ENCODE data around the gene MICA.
"Not testable (repeated sequence)": the region's sequence is repeated elsewhere in the genome, so short reads cannot be mapped to it uniquely, and the experiment has no call there.

MICA gene

DNA sequence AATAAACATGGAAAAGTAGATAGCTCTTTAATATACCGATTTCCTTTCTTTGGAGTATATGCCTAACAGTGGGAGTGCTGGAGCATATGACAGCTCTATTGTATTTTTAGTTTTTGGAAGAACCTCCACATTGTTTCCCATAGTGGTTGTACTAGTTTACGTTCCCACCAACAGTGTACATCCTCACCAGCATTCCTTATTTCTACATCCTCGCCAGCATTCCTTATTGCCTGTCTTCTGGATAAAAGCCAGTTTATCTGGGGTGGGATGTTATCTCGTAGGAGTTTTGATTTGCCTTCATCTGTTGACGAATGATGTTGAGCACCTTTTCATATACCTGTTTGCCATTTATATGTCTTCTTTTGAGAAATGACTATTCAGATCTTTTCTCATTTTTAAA is 2.6 kb downstream of the MICA start:
- no peaks in the 10 kb centered on the region for H3K27me3 ChIP-seq (replicated peaks; ENCODE audit: insufficient read depth, low read length)
- H3K79me2 ChIP-seq (ENCODE audit: low read length) = peaks cover 77% of the 10 kb centered on the region
- no peak overlapping the region for H2AFZ ChIP-seq (ENCODE audit: low read length)
- H3K4me2 ChIP-seq (ENCODE audit: low read depth, low read length) = no peak overlapping the region
- H3K4me1 ChIP-seq (ENCODE audit: low read length) = peaks cover 14% of the 10 kb centered on the region
- no peaks in the 10 kb centered on the region for H3K9me2 ChIP-seq (replicated peaks; ENCODE audit: insufficient read depth, low read length)
- no peaks in the 10 kb centered on the region for H4K20me1 ChIP-seq (ENCODE audit: insufficient read depth, low read length)
- no peaks in the 10 kb centered on the region for H3K9me3 ChIP-seq (replicated peaks; ENCODE audit: insufficient read depth, low read length)
- no peak overlapping the region for H3K4me3 ChIP-seq (ENCODE audit: low read length)
- no peak for TF ChIP-seq EZH2 (optimal IDR thresholded peaks at IDR 0.05; ENCODE audit: low read depth, low read length)
- TF ChIP-seq EZH2phosphoT487 (IDR thresholded peaks at IDR 0.05; ENCODE audit: low read length) = no peak
- TF ChIP-seq, protein P1, sequence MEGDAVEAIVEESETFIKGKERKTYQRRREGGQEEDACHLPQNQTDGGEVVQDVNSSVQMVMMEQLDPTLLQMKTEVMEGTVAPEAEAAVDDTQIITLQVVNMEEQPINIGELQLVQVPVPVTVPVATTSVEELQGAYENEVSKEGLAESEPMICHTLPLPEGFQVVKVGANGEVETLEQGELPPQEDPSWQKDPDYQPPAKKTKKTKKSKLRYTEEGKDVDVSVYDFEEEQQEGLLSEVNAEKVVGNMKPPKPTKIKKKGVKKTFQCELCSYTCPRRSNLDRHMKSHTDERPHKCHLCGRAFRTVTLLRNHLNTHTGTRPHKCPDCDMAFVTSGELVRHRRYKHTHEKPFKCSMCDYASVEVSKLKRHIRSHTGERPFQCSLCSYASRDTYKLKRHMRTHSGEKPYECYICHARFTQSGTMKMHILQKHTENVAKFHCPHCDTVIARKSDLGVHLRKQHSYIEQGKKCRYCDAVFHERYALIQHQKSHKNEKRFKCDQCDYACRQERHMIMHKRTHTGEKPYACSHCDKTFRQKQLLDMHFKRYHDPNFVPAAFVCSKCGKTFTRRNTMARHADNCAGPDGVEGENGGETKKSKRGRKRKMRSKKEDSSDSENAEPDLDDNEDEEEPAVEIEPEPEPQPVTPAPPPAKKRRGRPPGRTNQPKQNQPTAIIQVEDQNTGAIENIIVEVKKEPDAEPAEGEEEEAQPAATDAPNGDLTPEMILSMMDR (IDR thresholded peaks at IDR 0.05; ENCODE audit: low read length) = no peak
- no peak overlapping the region for H3K9ac ChIP-seq (ENCODE audit: low read length)
- no peak overlapping the region for H3K27ac ChIP-seq (ENCODE audit: low read length)
- peaks cover 18% of the 10 kb centered on the region for H3F3A ChIP-seq (ENCODE audit: insufficient read depth, low read length)
- no peaks in the 10 kb centered on the region for H3K36me3 ChIP-seq (replicated peaks; ENCODE audit: insufficient read depth, low read length)
- no peak for DNase-seq

DNA sequence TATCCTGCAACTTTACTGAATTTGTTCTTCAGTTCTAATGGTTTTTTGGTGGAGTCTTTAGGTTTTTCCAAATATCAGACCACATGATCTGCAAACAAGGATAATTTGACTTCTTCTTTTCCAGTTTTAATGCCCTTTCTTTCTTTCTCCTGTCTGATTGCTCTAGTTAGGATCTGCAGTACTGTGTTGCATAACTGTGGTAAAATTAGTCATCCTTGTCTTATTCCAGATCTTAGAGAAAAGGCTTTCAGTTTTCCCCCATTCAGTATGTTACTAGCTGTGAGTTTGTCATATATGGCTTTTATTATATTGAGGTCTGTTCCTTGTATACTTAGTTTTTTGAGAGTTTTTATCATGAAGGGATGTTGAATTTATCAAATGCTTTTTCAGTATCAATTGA is 4.3 kb downstream of the MICA start:
- H3K79me2 ChIP-seq (ENCODE audit: low read length) = peaks cover 64% of the 10 kb centered on the region
- no peaks in the 10 kb centered on the region for H3K36me3 ChIP-seq (replicated peaks; ENCODE audit: insufficient read depth, low read length)
- H3K4me1 ChIP-seq (ENCODE audit: low read length) = no peaks in the 10 kb centered on the region
- no peak overlapping the region for H2AFZ ChIP-seq (ENCODE audit: low read length)
- no peak overlapping the region for H3K27ac ChIP-seq (ENCODE audit: low read length)
- H3K4me3 ChIP-seq (ENCODE audit: low read length) = no peak overlapping the region
- H4K20me1 ChIP-seq (ENCODE audit: insufficient read depth, low read length) = no peaks in the 10 kb centered on the region
- H3K9me2 ChIP-seq (replicated peaks; ENCODE audit: insufficient read depth, low read length) = no peaks in the 10 kb centered on the region
- H3K9me3 ChIP-seq (replicated peaks; ENCODE audit: insufficient read depth, low read length) = no peaks in the 10 kb centered on the region
- H3K9ac ChIP-seq (ENCODE audit: low read length) = no peak overlapping the region
- DNase-seq = no peak
- peaks cover 4% of the 10 kb centered on the region for H3F3A ChIP-seq (ENCODE audit: insufficient read depth, low read length)
- no peak overlapping the region for H3K4me2 ChIP-seq (ENCODE audit: low read depth, low read length)
- TF ChIP-seq EZH2phosphoT487 (IDR thresholded peaks at IDR 0.05; ENCODE audit: low read length) (no peak), EZH2 (optimal IDR thresholded peaks at IDR 0.05; ENCODE audit: low read depth, low read length) (no peak)
- TF ChIP-seq, protein P1 (IDR thresholded peaks at IDR 0.05; ENCODE audit: low read length) = no peak
- H3K27me3 ChIP-seq (replicated peaks; ENCODE audit: insufficient read depth, low read length) = no peaks in the 10 kb centered on the region

DNA sequence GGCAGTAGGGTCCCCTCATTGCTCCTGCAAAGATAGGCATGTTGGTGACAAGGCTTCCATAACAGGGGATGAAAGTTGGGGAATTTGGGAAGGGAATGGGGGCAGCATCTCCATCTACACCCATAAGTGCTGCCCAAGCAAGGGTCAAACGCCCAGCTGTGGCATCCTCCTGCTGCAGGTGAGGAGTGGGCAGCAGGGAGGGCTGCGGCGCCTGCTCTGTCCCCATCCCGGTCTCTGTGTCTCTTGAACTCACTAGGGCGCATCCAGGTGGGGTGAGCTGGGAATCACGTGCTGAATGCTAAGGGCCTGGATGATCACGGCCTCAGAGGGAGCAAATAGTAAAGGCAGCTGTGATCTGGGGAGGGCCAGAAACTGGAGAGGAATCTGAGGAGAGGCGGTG is 9.1 kb downstream of the MICA start:
- Histone ChIP-seq H3K27me3 (replicated peaks; ENCODE audit: insufficient read depth, low read length) (no peaks in the 10 kb centered on the region), H2AFZ (ENCODE audit: low read length) (no peak overlapping the region), H3F3A (ENCODE audit: insufficient read depth, low read length) (no peaks in the 10 kb centered on the region), H3K9ac (ENCODE audit: low read length) (no peak overlapping the region), H3K9me2 (replicated peaks; ENCODE audit: insufficient read depth, low read length) (no peaks in the 10 kb centered on the region), H3K9me3 (replicated peaks; ENCODE audit: insufficient read depth, low read length) (no peaks in the 10 kb centered on the region), H4K20me1 (ENCODE audit: insufficient read depth, low read length) (no peaks in the 10 kb centered on the region), H3K4me2 (ENCODE audit: low read depth, low read length) (no peak overlapping the region), H3K36me3 (replicated peaks; ENCODE audit: insufficient read depth, low read length) (no peaks in the 10 kb centered on the region), H3K79me2 (ENCODE audit: low read length) (peaks cover 25% of the 10 kb centered on the region), H3K4me3 (ENCODE audit: low read length) (no peak overlapping the region), H3K27ac (ENCODE audit: low read length) (no peak overlapping the region), H3K4me1 (ENCODE audit: low read length) (no peaks in the 10 kb centered on the region)
- TF ChIP-seq, protein P1 (IDR thresholded peaks at IDR 0.05; ENCODE audit: low read length) = no peak
- TF ChIP-seq EZH2phosphoT487 (IDR thresholded peaks at IDR 0.05; ENCODE audit: low read length) = no peak
- no peak for TF ChIP-seq EZH2 (optimal IDR thresholded peaks at IDR 0.05; ENCODE audit: low read depth, low read length)
- no peak for DNase-seq

DNA sequence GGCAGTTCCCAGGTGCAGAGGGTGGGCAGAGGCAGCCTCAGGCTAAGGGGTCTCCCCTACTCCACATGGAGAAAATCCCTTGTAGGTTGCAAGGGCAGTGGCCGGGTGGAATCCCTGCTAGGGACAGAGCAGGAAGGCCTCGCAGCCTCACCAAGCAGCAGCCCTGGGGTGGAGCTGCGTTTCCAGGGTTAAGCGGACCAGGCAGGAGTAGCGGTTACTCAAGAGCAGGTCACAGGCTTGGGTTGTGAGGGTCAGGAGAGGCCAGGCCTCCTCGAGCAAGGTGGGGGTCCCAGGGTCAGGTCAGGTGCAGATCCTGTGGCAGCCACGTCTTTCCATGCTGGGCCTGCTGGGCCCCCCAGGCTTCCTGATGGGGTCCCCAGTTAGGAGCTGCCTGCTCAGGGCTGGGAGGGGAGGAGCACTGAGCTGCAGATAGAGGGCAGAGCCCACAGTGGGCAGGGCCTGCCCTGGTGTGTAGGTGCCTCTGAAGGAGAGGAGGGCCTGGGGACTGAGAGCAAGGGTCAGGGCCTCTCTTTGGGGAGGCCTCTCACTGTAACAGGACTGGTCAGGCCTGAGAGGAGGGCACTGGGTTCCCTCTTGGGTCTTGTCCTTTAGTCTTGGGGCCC is 10.9 kb downstream of the MICA start:
- H3K9ac ChIP-seq (ENCODE audit: low read length); H3K4me2 ChIP-seq (ENCODE audit: low read depth, low read length); H3K9me3 ChIP-seq (replicated peaks; ENCODE audit: insufficient read depth, low read length); H4K20me1 ChIP-seq (ENCODE audit: insufficient read depth, low read length); H3F3A ChIP-seq (ENCODE audit: insufficient read depth, low read length); H2AFZ ChIP-seq (ENCODE audit: low read length); H3K36me3 ChIP-seq (replicated peaks; ENCODE audit: insufficient read depth, low read length); H3K27ac ChIP-seq (ENCODE audit: low read length); H3K4me3 ChIP-seq (ENCODE audit: low read length); H3K27me3 ChIP-seq (replicated peaks; ENCODE audit: insufficient read depth, low read length); H3K4me1 ChIP-seq (ENCODE audit: low read length); DNase-seq; H3K9me2 ChIP-seq (replicated peaks; ENCODE audit: insufficient read depth, low read length); H3K79me2 ChIP-seq (ENCODE audit: low read length): not testable (repeated sequence)
